Measurements from ENCODE around the gene LRP1B. TPM values are rescaled to one million over a fixed set of nuclear protein-coding genes. Genes with fewer than 3 reads are reported as not detected.

Gene LRP1B
- total and polyA plus RNA-seq, 2 donors (not counting 1 experiment from before 2014, with no cell fraction given) = under 0.01 to 0.01 TPM

DNA sequence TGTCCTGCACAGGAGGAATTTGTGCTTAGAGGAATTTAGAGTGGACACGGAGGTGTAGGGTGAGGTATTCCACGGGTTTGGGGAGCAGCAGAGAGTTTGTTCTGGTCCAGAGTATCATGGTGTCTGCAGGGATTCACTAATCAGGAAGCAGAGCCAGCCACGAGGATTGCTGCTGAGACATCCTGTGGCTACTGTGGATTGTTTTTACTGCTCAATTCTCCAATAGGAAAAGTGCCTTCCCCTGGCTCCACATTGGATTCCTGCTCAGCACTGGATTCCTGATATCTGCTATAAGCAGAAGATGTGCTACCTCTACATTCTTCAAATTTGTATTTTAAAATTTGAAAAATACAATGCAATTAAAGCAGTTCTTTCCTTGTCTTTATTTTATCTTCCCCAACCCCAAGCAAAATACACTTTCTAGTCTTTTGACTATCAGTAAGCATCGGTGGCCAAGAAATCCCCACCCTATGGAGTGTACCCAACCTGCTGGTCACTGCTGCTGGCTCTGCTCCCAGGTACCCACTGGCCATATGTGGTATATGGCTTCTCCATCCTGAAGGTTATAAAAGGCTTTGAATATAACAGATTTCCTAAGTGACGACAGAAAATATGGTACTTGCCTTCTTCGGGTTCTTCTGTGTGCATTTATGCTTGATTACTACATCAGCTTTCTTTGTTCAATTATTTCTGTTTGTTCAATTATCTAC, 1947.6 kb downstream of the LRP1B start:
- H3K27ac ChIP-seq (ENCODE audit: insufficient read depth, low read length) = no peak overlapping the region
- no peaks in the 10 kb centered on the region for H3K4me1 ChIP-seq (ENCODE audit: control insufficient read depth, extremely low read depth, insufficient read depth, low read length)
- no peak overlapping the region for H3K4me2 ChIP-seq (ENCODE audit: extremely low read depth, insufficient read depth, low read length)
- no peaks in the 10 kb centered on the region for H3K9me3 ChIP-seq (ENCODE audit: control insufficient read depth, insufficient read depth, low read depth, low read length)
- H3K9ac ChIP-seq (ENCODE audit: insufficient read depth, low read length) = no peak overlapping the region
- no peaks in the 10 kb centered on the region for H3K36me3 ChIP-seq (ENCODE audit: control insufficient read depth, insufficient read depth, low read length)
- H3K79me2 ChIP-seq (ENCODE audit: control insufficient read depth, insufficient read depth, low read length) = no peaks in the 10 kb centered on the region
- no peak for TF ChIP-seq EZH2 (IDR thresholded peaks at IDR 0.05; ENCODE audit: low read length, missing control alignments)
- no peaks in the 10 kb centered on the region for H4K20me1 ChIP-seq (ENCODE audit: control insufficient read depth, extremely low read depth, insufficient read depth, low read length)
- H2AFZ ChIP-seq (ENCODE audit: low read length) = no peak overlapping the region
- no peak overlapping the region for H3K4me3 ChIP-seq (replicated peaks in 1 of 4; ENCODE audit: control extremely low read depth in 1 of 4, insufficient read depth in 1 of 4, low read depth in 3 of 4, low read length in 4 of 4)
- DNase-seq (ENCODE audit: low read depth in 2 of 2) = no peak
- H3K27me3 ChIP-seq (ENCODE audit: control insufficient read depth, insufficient read depth, low read length) = no peaks in the 10 kb centered on the region

All from fibroblast of lung (primary cell).